Ishikawa (cell line): ENCODE results near the gene KDM3A.

Experiments used
- RAD21 ChIP-seq: IDR thresholded peaks from 2 replicates; pipeline ENCODE4 v1.6.1; 2012; ENCODE audit warnings: low read depth
- ZBTB7A ChIP-seq: IDR thresholded peaks from 2 replicates; pipeline ENCODE4 v1.6.1; 2012; ENCODE audit warnings: low read depth

DNA sequence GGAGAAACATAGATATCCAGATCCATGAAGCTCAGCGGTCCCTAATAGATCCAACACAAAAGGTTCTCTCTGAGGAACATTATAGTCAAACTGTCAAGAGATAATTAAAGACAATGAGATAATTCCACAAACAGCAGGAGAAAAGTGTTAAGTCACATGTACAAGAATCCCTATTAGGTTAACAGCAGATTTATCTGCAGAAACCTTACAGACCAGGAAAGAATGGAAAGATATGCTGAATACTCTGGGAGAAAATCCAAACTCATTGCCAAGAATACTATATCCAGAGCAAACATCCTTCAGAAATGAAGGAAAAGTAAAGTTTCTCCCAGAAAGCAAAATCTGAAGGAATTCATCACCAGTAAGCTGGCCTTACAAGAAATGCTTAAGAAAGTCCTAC lies 10.8 kb upstream of the KDM3A start:
- TF ChIP-seq ZBTB7A (no peak), RAD21 (no peak)
